HG03442 (cell line): ENCODE data around the gene SF3B2.
"Not testable (repeated sequence)": the region's sequence is repeated elsewhere in the genome, so short reads cannot be mapped to it uniquely, and the experiment has no call there.

ENCODE experiments used
- ATAC-seq: cut with Tn5 transposase; IDR thresholded peaks from one replicate; pipeline ENCODE4 v1.9.1; 2021; ENCODE audit warnings: mild to moderate bottlenecking, moderate library complexity; ENCODE audit not compliant: unreplicated experiment

SF3B2 gene

GRCh38 chr11:66072518-66072917 is 20.4 kb downstream of the SF3B2 start:
- ATAC-seq, result no peak

- ATAC-seq, result no peak
Measured at GRCh38 chr11:66073669-66074068, 21.5 kb downstream of the SF3B2 start.

GRCh38 chr11:66075273-66075672 is 23.1 kb downstream of the SF3B2 start:
- ATAC-seq, result no peak

GRCh38 chr11:66076561-66076960 is 24.4 kb downstream of the SF3B2 start:
- ATAC-seq, result no peak

- ATAC-seq, result no peak
Measured at GRCh38 chr11:66077927-66078326, 25.8 kb downstream of the SF3B2 start.

- ATAC-seq, result not testable (repeated sequence)
Measured at GRCh38 chr11:66078949-66079348, 26.8 kb downstream of the SF3B2 start.

GRCh38 chr11:66080055-66080817 is 28.1 kb downstream of the SF3B2 start:
- ATAC-seq, result no peak

GRCh38 chr11:66081505-66081904 is 29.3 kb downstream of the SF3B2 start:
- no peak for ATAC-seq

- no peak for ATAC-seq
Measured at GRCh38 chr11:66082946-66083698, 31.0 kb downstream of the SF3B2 start.

GRCh38 chr11:66083767-66084166 is 31.6 kb downstream of the SF3B2 start:
- ATAC-seq, result no peak

GRCh38 chr11:66084821-66085475 is 32.8 kb downstream of the SF3B2 start:
- ATAC-seq, result no peak

- no peak for ATAC-seq
Measured at GRCh38 chr11:66087148-66087908, 35.2 kb downstream of the SF3B2 start.

- ATAC-seq, result no peak
Measured at GRCh38 chr11:66089067-66089466, 36.9 kb downstream of the SF3B2 start.

GRCh38 chr11:66090288-66090687 is 38.1 kb downstream of the SF3B2 start:
- no peak for ATAC-seq

- ATAC-seq, result not testable (repeated sequence)
Measured at GRCh38 chr11:66092125-66092524, 40.0 kb downstream of the SF3B2 start.

GRCh38 chr11:66099746-66100145 is 47.6 kb downstream of the SF3B2 start:
- ATAC-seq, result not testable (repeated sequence)

- peak; percentile 55 for ATAC-seq
Measured at GRCh38 chr11:66100272-66101065, 48.3 kb downstream of the SF3B2 start.

- no peak for ATAC-seq
Measured at GRCh38 chr11:66101066-66101464, 48.9 kb downstream of the SF3B2 start.

GRCh38 chr11:66104057-66104638 is 52.0 kb downstream of the SF3B2 start:
- no peak for ATAC-seq
